Vagina (tissue), 2 donors: ENCODE results near the gene TNFRSF19.

Source experiments
- POLR2AphosphoS5 ChIP-seq, 2 donors: sonication (generic); formaldehyde crosslinking; IDR thresholded peaks; one replicate each; pipeline ENCODE4 v1.9.0; 2017; ENCODE audit warnings: antibody characterized with exemption in 2 of 2, mild to moderate bottlenecking in 2 of 2, low read depth in 1 of 2; ENCODE audit not compliant: insufficient read depth in 1 of 2
- TF ChIP-seq, protein P1 (sequence below), 3 experiments: fragments of 450-650 bp in 2 of 3; fragments of 200-600 bp in 1 of 3; sonication (generic) in 1 of 3; IDR thresholded peaks; one replicate each; pipeline ENCODE4 v1.5.1; 2017 to 2019; ENCODE audit warnings: antibody characterized with exemption in 3 of 3, mild to moderate bottlenecking in 2 of 3, moderate library complexity in 2 of 3

DNA sequence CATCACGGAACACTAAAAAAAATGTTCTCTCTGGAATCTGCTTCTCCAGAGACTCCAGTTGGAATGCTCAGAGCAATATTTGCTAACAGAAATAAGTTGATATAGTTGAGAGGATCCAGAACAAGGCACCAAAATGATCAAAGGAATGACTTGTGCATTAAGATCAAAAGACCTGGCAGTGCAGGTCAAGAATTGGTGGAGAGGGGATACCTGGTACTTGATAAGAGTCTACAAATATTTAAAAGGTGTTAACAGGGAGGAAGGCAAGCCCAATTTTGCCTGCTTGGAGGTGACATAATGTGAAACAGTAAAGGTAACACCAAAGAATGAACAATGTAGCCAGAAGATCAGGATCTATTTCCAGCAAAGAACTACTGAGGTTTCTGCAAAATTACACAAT is 20.0 kb upstream of the TNFRSF19 start:
- TF ChIP-seq, protein P1, sequence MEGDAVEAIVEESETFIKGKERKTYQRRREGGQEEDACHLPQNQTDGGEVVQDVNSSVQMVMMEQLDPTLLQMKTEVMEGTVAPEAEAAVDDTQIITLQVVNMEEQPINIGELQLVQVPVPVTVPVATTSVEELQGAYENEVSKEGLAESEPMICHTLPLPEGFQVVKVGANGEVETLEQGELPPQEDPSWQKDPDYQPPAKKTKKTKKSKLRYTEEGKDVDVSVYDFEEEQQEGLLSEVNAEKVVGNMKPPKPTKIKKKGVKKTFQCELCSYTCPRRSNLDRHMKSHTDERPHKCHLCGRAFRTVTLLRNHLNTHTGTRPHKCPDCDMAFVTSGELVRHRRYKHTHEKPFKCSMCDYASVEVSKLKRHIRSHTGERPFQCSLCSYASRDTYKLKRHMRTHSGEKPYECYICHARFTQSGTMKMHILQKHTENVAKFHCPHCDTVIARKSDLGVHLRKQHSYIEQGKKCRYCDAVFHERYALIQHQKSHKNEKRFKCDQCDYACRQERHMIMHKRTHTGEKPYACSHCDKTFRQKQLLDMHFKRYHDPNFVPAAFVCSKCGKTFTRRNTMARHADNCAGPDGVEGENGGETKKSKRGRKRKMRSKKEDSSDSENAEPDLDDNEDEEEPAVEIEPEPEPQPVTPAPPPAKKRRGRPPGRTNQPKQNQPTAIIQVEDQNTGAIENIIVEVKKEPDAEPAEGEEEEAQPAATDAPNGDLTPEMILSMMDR (IDR thresholded peaks at IDR 0.05) = no peak
- TF ChIP-seq POLR2AphosphoS5 (IDR thresholded peaks at IDR 0.05; ENCODE audit: insufficient read depth in 1 of 2, low read depth in 1 of 2) = no peak
